HepG2 (cell line): ENCODE measurements around the gene SPPL3. TPM values are rescaled to one million over a fixed set of nuclear protein-coding genes. Genes with fewer than 3 reads are reported as not detected.

ENCODE experiments used
- CBX1 ChIP-seq: IDR thresholded peaks from one replicate; pipeline ENCODE4 v1.6.1; 2016; ENCODE audit warnings: antibody characterized with exemption, low read depth
- CCDC6 ChIP-seq: sonication (generic); formaldehyde crosslinking; IDR thresholded peaks from 2 replicates; pipeline ENCODE4 v1.8.1; 2022; ENCODE audit warnings: mild to moderate bottlenecking, missing genetic modification reagents, moderate library complexity
- CREBL2 ChIP-seq: sonication (generic); formaldehyde crosslinking; IDR thresholded peaks from 2 replicates; pipeline ENCODE4 v1.8.1; 2023; ENCODE audit warnings: missing genetic modification reagents, mild to moderate bottlenecking, borderline replicate concordance
- CTCF ChIP-seq: sonication (generic); formaldehyde crosslinking; IDR thresholded peaks from 2 replicates; pipeline ENCODE4 v1.5.0; 2020; ENCODE audit warnings: mild to moderate bottlenecking, missing genetic modification reagents, moderate library complexity
- DPF2 ChIP-seq: sonication (generic); formaldehyde crosslinking; IDR thresholded peaks from 2 replicates; pipeline ENCODE4 v1.4.0; 2020; ENCODE audit warnings: mild to moderate bottlenecking, low read depth, missing genetic modification reagents, borderline replicate concordance
- ELF1 ChIP-seq: sonication (generic); formaldehyde crosslinking; IDR thresholded peaks from 2 replicates; pipeline ENCODE4 v1.4.0; 2020; ENCODE audit warnings: missing genetic modification reagents
- HNF4A ChIP-seq: sonication (generic); formaldehyde crosslinking; IDR thresholded peaks from 2 replicates; pipeline ENCODE4 v1.4.0; 2020; ENCODE audit warnings: missing genetic modification reagents
- HNRNPK ChIP-seq: fragments of 200-400 bp; formaldehyde crosslinking; IDR thresholded peaks from 2 replicates; pipeline ENCODE4 v1.6.1; 2018; ENCODE audit warnings: low read length, low read depth, moderate library complexity, mild to moderate bottlenecking; ENCODE audit not compliant: poor library complexity, severe bottlenecking
- HNRNPUL1 ChIP-seq: fragments of 200-400 bp; formaldehyde crosslinking; IDR thresholded peaks from 2 replicates; pipeline ENCODE4 v1.6.1; 2017; ENCODE audit warnings: low read depth, mild to moderate bottlenecking, low read length, moderate library complexity
- IRX3 ChIP-seq: sonication (generic); formaldehyde crosslinking; IDR thresholded peaks from 2 replicates; pipeline ENCODE4 v1.8.1; 2023; ENCODE audit warnings: mild to moderate bottlenecking, low read depth, missing genetic modification reagents, borderline replicate concordance
- PBX2 ChIP-seq: IDR thresholded peaks from 2 replicates; pipeline ENCODE4 v1.6.1; 2016; ENCODE audit warnings: control low read depth
- PBX3 ChIP-seq: sonication (generic); formaldehyde crosslinking; IDR thresholded peaks from 2 replicates; pipeline ENCODE4 v1.8.1; 2023; ENCODE audit warnings: missing genetic modification reagents, inconsistent platforms, borderline replicate concordance
- RAD51 ChIP-seq: fragments of 450-650 bp; IDR thresholded peaks from 2 replicates; pipeline ENCODE4 v1.6.1; 2016; ENCODE audit warnings: borderline replicate concordance
- SKI ChIP-seq: fragments of 450-650 bp; IDR thresholded peaks from one replicate; pipeline ENCODE4 v1.6.1; 2018; ENCODE audit warnings: mild to moderate bottlenecking; ENCODE audit not compliant: partially characterized antibody
- THYN1 ChIP-seq: sonication (generic); formaldehyde crosslinking; IDR thresholded peaks from 2 replicates; pipeline ENCODE4 v1.8.1; 2023; ENCODE audit warnings: low read depth, mild to moderate bottlenecking, moderate library complexity, missing genetic modification reagents, borderline replicate concordance
- ZBTB8A ChIP-seq: sonication (generic); formaldehyde crosslinking; IDR thresholded peaks from 2 replicates; pipeline ENCODE4 v1.4.0; 2020; ENCODE audit warnings: mild to moderate bottlenecking, low read depth, missing genetic modification reagents, borderline replicate concordance
- ZNF101 ChIP-seq: sonication (generic); formaldehyde crosslinking; IDR thresholded peaks from 2 replicates; pipeline ENCODE4 v1.4.0; 2020; ENCODE audit warnings: mild to moderate bottlenecking, low read depth, missing genetic modification reagents, borderline replicate concordance
- ZNF160 ChIP-seq: sonication (generic); formaldehyde crosslinking; IDR thresholded peaks from 2 replicates; pipeline ENCODE4 v1.8.0; 2022; ENCODE audit warnings: mild to moderate bottlenecking, inconsistent platforms, missing genetic modification reagents
- ZNF343 ChIP-seq: sonication (generic); formaldehyde crosslinking; IDR thresholded peaks from 2 replicates; pipeline ENCODE4 v1.4.0; 2020; ENCODE audit warnings: mild to moderate bottlenecking, missing genetic modification reagents
- ZNF503 ChIP-seq: sonication (generic); formaldehyde crosslinking; IDR thresholded peaks from 2 replicates; pipeline ENCODE4 v1.4.0; 2020; ENCODE audit warnings: missing genetic modification reagents
- ZNF510 ChIP-seq: sonication (generic); formaldehyde crosslinking; IDR thresholded peaks from 2 replicates; pipeline ENCODE4 v1.4.0; 2020; ENCODE audit warnings: low read depth, mild to moderate bottlenecking, missing genetic modification reagents
- polyA plus RNA-seq, 8 experiments: library from polyadenylated mRNA; depleted of rRNA in 3 of 8; stranded (reverse) in 7 of 8; unstranded in 1 of 8; fragments of >200 nt; fragmentation: Illumina TruSeq in 4 of 8; extraction: Trizol in 4 of 8; gene quantifications; 2 replicates each; pipeline versions ENCODE4 v1.2.1 to v1.2.3, GENCODE V29; 2011 to 2016; ENCODE audit warnings: low read depth in 4 of 8, missing spikeins in 1 of 8, mixed read lengths in 1 of 8; ENCODE audit not compliant: insufficient read depth in 1 of 8
- total RNA-seq, 5 experiments: library from RNA; depleted of rRNA; stranded (reverse); fragments of >200 nt; fragmentation: Illumina TruSeq; extraction: Trizol; gene quantifications; 2 replicates each; pipeline ENCODE4 v1.2.3, GENCODE V29; 2016; ENCODE audit warnings: low read depth in 1 of 5

The SPPL3 gene
- total and polyA plus RNA-seq, 2 of the 13 experiments (the other 11 are each of a cell fraction or from before 2014, with no cell fraction given): 8.9 to 9.1 TPM

GRCh38 chr12:120725659-120726509 is 178.3 kb downstream of the SPPL3 start, which contains the start of gene ACADS (continued):
- no peak for TF ChIP-seq PBX2 (CRISPR knock-in tag)
- TF ChIP-seq CBX1: no peak
- TF ChIP-seq ELF1 (CRISPR knock-in tag): no peak
- TF ChIP-seq CCDC6 (CRISPR knock-in tag): peak; percentile 72; the same call in 1 of the 2 replicates
- no peak for TF ChIP-seq ZNF160 (CRISPR knock-in tag)
- TF ChIP-seq ZNF343 (CRISPR knock-in tag): peak; percentile 33; the same call in 1 of the 2 replicates
- TF ChIP-seq THYN1 (CRISPR knock-in tag): no peak
- no peak for TF ChIP-seq DPF2
- peak; percentile 79 for TF ChIP-seq HNRNPK
- TF ChIP-seq SKI: no peak
- no peak for TF ChIP-seq CREBL2 (CRISPR knock-in tag)
- no peak for TF ChIP-seq ZNF503 (CRISPR knock-in tag)
- no peak for TF ChIP-seq RAD51
- no peak for TF ChIP-seq IRX3
- TF ChIP-seq HNF4A (CRISPR knock-in tag): no peak
- TF ChIP-seq HNRNPUL1: no peak
- no peak for TF ChIP-seq PBX3 (CRISPR knock-in tag)
- TF ChIP-seq ZNF510 (CRISPR knock-in tag): peak; percentile 68; the same call in 1 of the 2 replicates
- TF ChIP-seq ZNF101: no peak
- TF ChIP-seq CTCF: no peak
- no peak for TF ChIP-seq ZBTB8A
